Ovary (tissue), 3 donors: ENCODE results near the gene SERBP1.

ENCODE experiments used
- CTCF ChIP-seq, 3 donors: fragments of 450-650 bp in 2 of 3; fragments of 200-600 bp in 1 of 3; IDR thresholded peaks; one replicate each; pipeline versions ENCODE4 v1.5.1 to v1.8.0; 2016 to 2022; ENCODE audit warnings: antibody characterized with exemption in 3 of 3, mild to moderate bottlenecking in 1 of 3
- EP300 ChIP-seq: sonication (generic); formaldehyde crosslinking; IDR thresholded peaks from one replicate; pipeline ENCODE4 v1.6.1; 2017; ENCODE audit warnings: antibody characterized with exemption
- POLR2A ChIP-seq: fragments of 450-650 bp; IDR thresholded peaks from one replicate; pipeline ENCODE4 v1.6.1; 2017; ENCODE audit warnings: antibody characterized with exemption, mild to moderate bottlenecking, moderate library complexity
- donor health status: DM: no; HTN: no; CAD: no.

- TF ChIP-seq CTCF (IDR thresholded peaks at IDR 0.05) = no peak
- TF ChIP-seq POLR2A = no peak
- no peak for TF ChIP-seq EP300
These were observed 1.1 kb upstream of the SERBP1 start for GRCh38 chr1:67431156-67431765.
